HG03135 (cell line): Measurements from ENCODE around the gene PFKP.
"Not testable (repeated sequence)": the region's sequence is repeated elsewhere in the genome, so short reads cannot be mapped to it uniquely, and the experiment has no call there.

ENCODE experiments used
- ATAC-seq: cut with Tn5 transposase; IDR thresholded peaks from one replicate; pipeline ENCODE4 v1.9.1; 2021; ENCODE audit warnings: mild to moderate bottlenecking, moderate library complexity; ENCODE audit not compliant: unreplicated experiment

The PFKP gene

GRCh38 chr10:3095373-3096139 is 28.2 kb downstream of the PFKP start:
- peak; percentile 74 for ATAC-seq

- ATAC-seq = no peak
Observed at GRCh38 chr10:3096149-3096548, 28.8 kb downstream of the PFKP start.

GRCh38 chr10:3097160-3097559 is 29.8 kb downstream of the PFKP start:
- ATAC-seq = no peak

- no peak for ATAC-seq
Observed at GRCh38 chr10:3098689-3099088, 31.3 kb downstream of the PFKP start.

GRCh38 chr10:3099291-3100092 is 32.1 kb downstream of the PFKP start:
- no peak for ATAC-seq

GRCh38 chr10:3100093-3100792 is 32.9 kb downstream of the PFKP start:
- no peak for ATAC-seq

GRCh38 chr10:3100856-3101640 is 33.7 kb downstream of the PFKP start:
- no peak for ATAC-seq

- ATAC-seq = no peak
Observed at GRCh38 chr10:3102720-3103427, 35.5 kb downstream of the PFKP start.

- no peak for ATAC-seq
Observed at GRCh38 chr10:3103646-3104045, 36.3 kb downstream of the PFKP start.

GRCh38 chr10:3104251-3104918 is 37.0 kb downstream of the PFKP start:
- no peak for ATAC-seq

GRCh38 chr10:3105166-3105565 is 37.8 kb downstream of the PFKP start:
- no peak for ATAC-seq

- ATAC-seq = no peak
Observed at GRCh38 chr10:3105905-3106304, 38.6 kb downstream of the PFKP start.

- ATAC-seq = not testable (repeated sequence)
Observed at GRCh38 chr10:3106328-3106727, 39.0 kb downstream of the PFKP start.

- ATAC-seq = no peak
Observed at GRCh38 chr10:3106928-3107425, 39.6 kb downstream of the PFKP start.

GRCh38 chr10:3107426-3107961 is 40.1 kb downstream of the PFKP start:
- ATAC-seq = no peak

GRCh38 chr10:3108033-3108432 is 40.7 kb downstream of the PFKP start:
- no peak for ATAC-seq

- no peak for ATAC-seq
Observed at GRCh38 chr10:3108575-3109105, 41.3 kb downstream of the PFKP start.

GRCh38 chr10:3109196-3109595 is 41.8 kb downstream of the PFKP start:
- no peak for ATAC-seq

- no peak for ATAC-seq
Observed at GRCh38 chr10:3109633-3110032, 42.3 kb downstream of the PFKP start.
